Stimulated activated CD8-positive, alpha-beta memory T cell treated with anti-CD3 and anti-CD28 coated beads, Interleukin-4, amount 100 ng/mL, for 24 hours (primary cell): Measurements from ENCODE around the gene TMEM30A.

Experiments used
- DNase-seq: peaks from one replicate; pipeline ENCODE4 v3.0.0-alpha.2; 2020; ENCODE audit warnings: low read depth

TMEM30A gene

GRCh38 chr6:75291744-75292143 lies 7.2 kb upstream of the TMEM30A start:
- no peak for DNase-seq

GRCh38 chr6:75291331-75291730 lies 6.7 kb upstream of the TMEM30A start:
- DNase-seq, result no peak

GRCh38 chr6:75290136-75290945 lies 5.7 kb upstream of the TMEM30A start:
- DNase-seq, result no peak

GRCh38 chr6:75288023-75288422 lies 3.4 kb upstream of the TMEM30A start:
- DNase-seq, result no peak

GRCh38 chr6:75287424-75287823 lies 2.8 kb upstream of the TMEM30A start:
- DNase-seq, result no peak

- DNase-seq, result no peak
These were observed 2.4 kb upstream of the TMEM30A start for GRCh38 chr6:75286955-75287354.

GRCh38 chr6:75285283-75285639 lies 669 bp upstream of the TMEM30A start:
- no peak for DNase-seq

- DNase-seq, result peak; percentile 3
These were observed 523 bp downstream of the TMEM30A start for GRCh38 chr6:75283907-75284631.

- DNase-seq, result no peak
These were observed 1.9 kb downstream of the TMEM30A start for GRCh38 chr6:75282706-75283105.

- DNase-seq, result no peak
These were observed 2.9 kb downstream of the TMEM30A start for GRCh38 chr6:75281653-75282052.

- no peak for DNase-seq
These were observed 4.3 kb downstream of the TMEM30A start for GRCh38 chr6:75280131-75280855.

- no peak for DNase-seq
These were observed 5.2 kb downstream of the TMEM30A start for GRCh38 chr6:75279418-75279817.

GRCh38 chr6:75278474-75279077 lies 6.0 kb downstream of the TMEM30A start:
- no peak for DNase-seq

- DNase-seq, result no peak
These were observed 9.5 kb downstream of the TMEM30A start for GRCh38 chr6:75275067-75275466.

GRCh38 chr6:75273009-75273408 lies 11.6 kb downstream of the TMEM30A start:
- no peak for DNase-seq

- no peak for DNase-seq
These were observed 12.3 kb downstream of the TMEM30A start for GRCh38 chr6:75272145-75272840.

GRCh38 chr6:75268988-75269354 lies 15.6 kb downstream of the TMEM30A start:
- no peak for DNase-seq

- no peak for DNase-seq
These were observed 16.2 kb downstream of the TMEM30A start for GRCh38 chr6:75268121-75268987.

- no peak for DNase-seq
These were observed 17.1 kb downstream of the TMEM30A start for GRCh38 chr6:75267461-75267860.

GRCh38 chr6:75266716-75267291 lies 17.8 kb downstream of the TMEM30A start:
- no peak for DNase-seq

- DNase-seq, result no peak
These were observed 21.2 kb downstream of the TMEM30A start for GRCh38 chr6:75263401-75263750.
